ENCODE data around the gene RNF220. TPM values are rescaled to one million over a fixed set of nuclear protein-coding genes. Genes with fewer than 3 reads are reported as not detected.

The RNF220 gene
- total RNA-seq, 2 donors from 2014 or later, result 86.8 to 92.1 TPM

- H3K27me3 Mint-ChIP-seq (ENCODE audit: low read depth), result peaks cover 43% of the 10 kb centered on the region
- peaks cover 24% of the 10 kb centered on the region for H3K4me1 Mint-ChIP-seq (ENCODE audit: low read depth)
- no peak overlapping the region for H3K27ac Mint-ChIP-seq
- ATAC-seq (replicated peaks in 1 of 2) (no peak), DNase-seq (no peak)
- H3K4me3 Mint-ChIP-seq, result no peak overlapping the region
- no peaks in the 10 kb centered on the region for H3K36me3 Mint-ChIP-seq (ENCODE audit: insufficient read depth in 2 of 2)
- H3K9me3 Mint-ChIP-seq, result no peaks in the 10 kb centered on the region
Measured at GRCh38 chr1:44514673-44515072, 109.6 kb downstream of the RNF220 start.

GRCh38 chr1:44515416-44515815 is 110.4 kb downstream of the RNF220 start:
- Mint-ChIP-seq H3K27me3 (ENCODE audit: low read depth) (peaks cover 36% of the 10 kb centered on the region), H3K27ac (no peak overlapping the region), H3K9me3 (no peaks in the 10 kb centered on the region), H3K36me3 (ENCODE audit: insufficient read depth in 2 of 2) (no peaks in the 10 kb centered on the region), H3K4me1 (ENCODE audit: low read depth) (peaks cover 23% of the 10 kb centered on the region), H3K4me3 (no peak overlapping the region)
- DNase-seq (no peak), ATAC-seq (replicated peaks in 1 of 2) (no peak)

DNA sequence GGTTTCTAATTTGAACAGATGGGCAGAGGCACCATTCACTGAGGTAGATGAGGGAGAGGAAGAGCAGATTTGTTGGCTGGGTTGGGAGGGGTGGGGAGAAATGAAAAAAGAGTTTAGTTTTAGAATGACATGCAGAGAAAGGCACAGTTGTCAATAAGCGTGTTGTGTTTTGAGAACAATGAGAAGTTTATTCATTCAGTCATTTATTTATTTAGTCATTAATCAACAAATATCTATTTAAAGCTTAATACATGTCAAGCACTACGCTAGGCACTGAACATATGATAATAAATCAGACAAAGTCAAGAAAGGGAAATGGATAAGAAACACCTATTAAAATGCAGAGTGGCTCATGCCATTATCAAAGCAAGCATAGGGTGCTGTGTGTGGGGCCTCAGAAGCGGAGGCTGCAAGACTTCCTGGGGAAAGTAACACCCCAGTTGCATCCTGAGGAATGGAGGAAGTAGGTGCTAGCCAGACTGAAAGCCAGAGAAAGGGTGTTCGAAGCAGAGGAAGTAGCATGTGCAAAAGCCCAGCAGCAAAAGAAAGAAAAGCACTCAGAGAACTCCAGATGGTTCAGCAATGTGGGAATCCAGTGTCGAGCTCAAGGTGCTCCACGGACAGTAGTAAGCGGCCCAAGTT is 114.1 kb downstream of the RNF220 start:
- no peak for ATAC-seq (replicated peaks in 1 of 2)
- Mint-ChIP-seq H3K4me1 (ENCODE audit: low read depth) (no peaks in the 10 kb centered on the region), H3K9me3 (no peaks in the 10 kb centered on the region), H3K36me3 (ENCODE audit: insufficient read depth in 2 of 2) (no peaks in the 10 kb centered on the region), H3K4me3 (no peak overlapping the region), H3K27ac (no peak overlapping the region), H3K27me3 (ENCODE audit: low read depth) (peaks cover 27% of the 10 kb centered on the region)
- no peak for DNase-seq

- H3K9me3 Mint-ChIP-seq, result no peaks in the 10 kb centered on the region
- H3K27me3 Mint-ChIP-seq (ENCODE audit: low read depth), result peaks cover 10% of the 10 kb centered on the region
- no peaks in the 10 kb centered on the region for H3K4me1 Mint-ChIP-seq (ENCODE audit: low read depth)
- ATAC-seq (replicated peaks in 1 of 2), result no peak
- DNase-seq, result no peak
- no peak overlapping the region for H3K27ac Mint-ChIP-seq
- H3K4me3 Mint-ChIP-seq, result no peak overlapping the region
- no peaks in the 10 kb centered on the region for H3K36me3 Mint-ChIP-seq (ENCODE audit: insufficient read depth in 2 of 2)
Measured at GRCh38 chr1:44521378-44522080, 116.5 kb downstream of the RNF220 start.

DNA sequence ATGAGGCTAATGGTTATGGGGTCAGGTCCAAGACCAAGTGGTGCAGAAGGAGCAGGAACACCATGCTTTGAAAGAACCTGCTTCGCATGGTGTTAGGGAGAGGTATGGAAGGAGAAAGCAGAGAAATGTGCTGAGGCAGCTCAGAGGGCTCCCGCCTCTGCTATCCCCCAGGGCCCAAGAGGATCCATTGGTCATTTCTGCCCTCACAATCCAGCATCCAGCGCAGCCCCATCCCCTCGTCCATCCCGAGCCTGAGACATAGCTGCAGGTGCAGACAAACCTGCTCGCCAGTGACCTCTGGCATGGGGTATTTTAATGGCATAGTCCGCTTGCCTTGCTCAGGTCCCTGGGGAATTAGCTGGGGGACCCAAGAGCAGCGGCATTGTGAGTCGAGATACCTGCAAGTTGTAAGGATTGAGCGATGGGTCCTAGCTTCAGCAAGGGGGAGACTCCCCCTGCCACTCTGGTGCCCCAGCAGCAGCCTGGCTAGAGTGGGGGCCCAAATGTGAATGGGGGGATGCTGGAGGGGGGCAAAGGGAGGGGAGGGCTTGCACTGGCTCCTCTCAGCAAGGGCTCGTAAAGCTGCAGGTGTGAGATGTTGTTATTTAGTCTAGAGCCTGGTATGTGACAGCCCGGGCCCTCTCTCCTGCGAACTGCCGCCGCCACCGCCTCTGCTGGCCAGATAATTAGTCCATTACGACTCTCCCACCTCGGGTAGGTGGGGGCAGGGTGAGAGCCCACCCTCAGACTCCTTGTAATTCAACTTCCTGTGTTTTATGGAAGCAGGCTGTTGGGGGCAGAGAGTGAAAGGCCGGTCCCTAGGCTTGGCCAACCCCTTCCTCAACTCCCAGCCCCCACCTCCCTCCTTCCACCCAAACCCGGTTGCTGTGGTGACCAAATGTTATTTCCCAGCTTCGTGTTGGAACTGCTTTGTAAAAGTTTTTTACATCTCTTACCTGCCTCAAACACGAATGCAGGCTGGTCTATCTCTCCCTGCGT is 118.8 kb downstream of the RNF220 start:
- no peaks in the 10 kb centered on the region for H3K9me3 Mint-ChIP-seq
- H3K4me3 Mint-ChIP-seq, result no peak overlapping the region
- H3K27ac Mint-ChIP-seq, result no peak overlapping the region
- H3K4me1 Mint-ChIP-seq (ENCODE audit: low read depth), result no peaks in the 10 kb centered on the region
- H3K27me3 Mint-ChIP-seq (ENCODE audit: low read depth), result no peaks in the 10 kb centered on the region
- no peaks in the 10 kb centered on the region for H3K36me3 Mint-ChIP-seq (ENCODE audit: insufficient read depth in 2 of 2)
- DNase-seq (no peak), ATAC-seq (replicated peaks in 1 of 2) (no peak)

DNA sequence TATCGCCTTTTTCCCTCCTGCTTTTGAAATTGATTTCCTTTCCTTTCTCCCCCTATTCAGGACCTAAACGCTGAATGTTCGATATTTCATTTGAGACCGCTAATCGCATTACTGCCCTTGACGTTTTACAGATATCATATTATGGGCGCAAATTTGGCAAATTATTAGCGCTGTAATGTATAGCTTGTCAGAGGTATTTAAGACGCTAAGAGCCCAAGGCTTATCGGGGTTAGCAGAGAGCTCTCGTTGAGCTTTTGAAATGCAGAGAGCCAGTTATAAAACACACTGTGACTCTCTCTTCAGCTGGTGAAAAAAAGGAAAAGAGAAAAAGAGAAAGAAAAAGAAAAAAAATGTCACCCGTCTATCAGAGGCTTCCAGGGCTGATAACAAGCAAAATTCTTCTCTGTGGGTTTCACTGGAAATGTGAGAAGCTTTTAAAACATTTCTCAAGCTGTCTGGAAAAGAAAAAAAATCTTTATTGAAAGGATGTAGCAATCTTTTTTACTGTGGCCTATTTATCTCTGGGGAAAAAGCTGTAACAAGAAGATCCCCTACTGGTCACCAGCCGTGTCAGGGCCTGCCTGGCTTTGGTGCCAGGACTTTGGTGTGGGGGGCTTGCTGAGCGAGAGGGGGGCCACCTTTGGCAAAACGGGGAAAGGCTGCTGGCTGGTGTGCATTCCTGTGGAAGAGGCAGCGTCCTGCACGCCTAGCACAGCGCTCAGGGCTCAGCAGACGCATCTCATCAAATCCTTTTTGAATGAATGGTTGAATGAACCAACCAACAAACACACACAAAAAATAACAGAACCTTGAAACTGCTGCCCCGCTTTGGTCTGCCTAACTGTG is 119.8 kb downstream of the RNF220 start:
- Mint-ChIP-seq H3K4me1 (ENCODE audit: low read depth) (no peaks in the 10 kb centered on the region), H3K4me3 (no peak overlapping the region), H3K36me3 (ENCODE audit: insufficient read depth in 2 of 2) (no peaks in the 10 kb centered on the region), H3K27me3 (ENCODE audit: low read depth) (no peaks in the 10 kb centered on the region), H3K9me3 (no peaks in the 10 kb centered on the region), H3K27ac (no peak overlapping the region)
- ATAC-seq (replicated peaks in 1 of 2), result no peak
- DNase-seq, result no peak

- no peak overlapping the region for H3K27ac Mint-ChIP-seq
- no peaks in the 10 kb centered on the region for H3K9me3 Mint-ChIP-seq
- H3K4me3 Mint-ChIP-seq, result no peak overlapping the region
- H3K27me3 Mint-ChIP-seq (ENCODE audit: low read depth), result no peaks in the 10 kb centered on the region
- no peak for ATAC-seq (replicated peaks in 1 of 2)
- no peaks in the 10 kb centered on the region for H3K4me1 Mint-ChIP-seq (ENCODE audit: low read depth)
- H3K36me3 Mint-ChIP-seq (ENCODE audit: insufficient read depth in 2 of 2), result no peaks in the 10 kb centered on the region
- DNase-seq, result no peak
Measured at GRCh38 chr1:44526295-44527073, 121.4 kb downstream of the RNF220 start.

DNA sequence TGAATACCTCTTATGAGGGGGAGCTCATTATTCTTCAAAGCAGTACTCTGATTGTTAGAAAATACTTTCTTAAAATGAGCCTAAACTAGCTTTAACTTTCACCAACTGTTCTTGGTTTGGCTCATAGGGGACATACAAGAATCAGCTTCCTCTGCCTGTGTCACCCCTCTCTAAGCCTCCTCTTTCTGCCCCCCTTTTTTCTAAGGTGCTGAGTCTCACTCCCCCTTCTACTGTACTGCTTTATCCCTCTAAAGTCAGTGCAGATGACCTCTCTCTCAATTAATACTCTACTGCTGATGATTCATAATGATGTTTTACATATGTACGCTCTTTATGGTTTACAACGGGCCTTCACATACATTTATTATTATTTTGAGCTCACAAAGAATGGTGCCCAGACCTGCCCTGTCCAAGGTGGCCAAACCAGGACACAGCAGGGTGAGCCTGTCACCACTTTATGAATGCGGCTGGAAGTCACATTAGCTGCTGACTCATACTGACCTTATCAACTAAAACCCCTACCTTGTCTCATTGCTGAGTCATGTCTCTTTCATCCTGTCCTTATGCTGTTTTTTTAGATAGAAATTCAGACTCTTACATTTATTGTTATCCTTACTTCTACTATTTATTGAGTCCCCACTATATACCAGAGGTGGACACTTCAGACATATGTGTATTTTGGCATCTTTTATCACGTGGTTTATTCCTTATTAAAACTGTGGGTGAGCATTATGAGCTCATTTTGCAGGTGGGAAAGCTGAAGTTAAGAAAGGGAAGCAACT is 126.9 kb downstream of the RNF220 start:
- no peaks in the 10 kb centered on the region for H3K9me3 Mint-ChIP-seq
- DNase-seq (peak; percentile 7 to 15), ATAC-seq (replicated peaks in 1 of 2) (peak; percentile 62 to 92)
- H3K27ac Mint-ChIP-seq, result peak overlapping the region; percentile 1
- peaks cover 9% of the 10 kb centered on the region for H3K4me1 Mint-ChIP-seq (ENCODE audit: low read depth)
- H3K36me3 Mint-ChIP-seq (ENCODE audit: insufficient read depth in 2 of 2), result no peaks in the 10 kb centered on the region
- H3K27me3 Mint-ChIP-seq (ENCODE audit: low read depth), result no peaks in the 10 kb centered on the region
- peak overlapping the region in 1 of 2 donors; percentile 68 for H3K4me3 Mint-ChIP-seq

DNA sequence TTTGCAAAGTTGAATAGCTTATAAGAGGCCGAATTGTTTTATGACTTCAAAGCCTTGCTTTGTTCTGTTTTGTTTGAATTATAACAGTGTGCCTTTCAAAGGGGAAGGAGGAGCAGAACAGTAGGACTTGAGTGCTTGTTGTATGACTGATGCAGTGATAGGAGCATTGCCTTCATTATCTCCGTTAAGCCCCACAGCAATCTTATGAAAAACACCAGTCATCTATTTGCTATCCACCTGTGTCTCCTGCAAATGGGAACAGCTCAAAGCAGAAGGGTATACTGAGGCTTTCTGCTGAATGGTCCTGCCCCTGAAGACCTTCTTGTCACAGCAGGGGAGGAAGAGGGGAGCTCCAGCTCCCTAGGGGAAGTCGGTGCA is 127.5 kb downstream of the RNF220 start:
- H3K9me3 Mint-ChIP-seq, result no peaks in the 10 kb centered on the region
- H3K4me3 Mint-ChIP-seq, result no peak overlapping the region
- H3K36me3 Mint-ChIP-seq (ENCODE audit: insufficient read depth in 2 of 2), result no peaks in the 10 kb centered on the region
- H3K27ac Mint-ChIP-seq, result no peak overlapping the region
- peaks cover 9% of the 10 kb centered on the region for H3K4me1 Mint-ChIP-seq (ENCODE audit: low read depth)
- ATAC-seq (replicated peaks in 1 of 2) (no peak), DNase-seq (no peak)
- H3K27me3 Mint-ChIP-seq (ENCODE audit: low read depth), result no peaks in the 10 kb centered on the region

DNA sequence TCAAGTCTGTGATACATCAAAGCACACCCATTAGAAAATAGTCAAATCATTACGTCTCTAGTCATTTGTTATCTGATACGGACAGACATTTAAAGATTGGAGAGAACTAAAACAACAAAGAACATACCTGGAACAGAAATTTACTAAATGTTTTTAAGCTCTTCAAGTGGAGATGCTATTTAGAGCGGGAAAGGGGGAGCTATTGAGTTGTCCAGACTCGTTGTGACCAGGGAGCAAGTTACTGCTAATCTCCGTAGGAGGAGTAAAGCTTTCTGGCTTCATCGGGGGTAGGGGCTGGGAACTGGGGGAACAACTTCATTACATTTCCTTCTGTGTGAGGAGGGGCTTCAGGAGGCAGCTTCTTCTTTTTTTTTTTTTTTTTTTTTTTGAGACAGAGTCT is 129.7 kb downstream of the RNF220 start:
- no peak overlapping the region for H3K27ac Mint-ChIP-seq
- H3K4me1 Mint-ChIP-seq (ENCODE audit: low read depth), result peaks cover 9% of the 10 kb centered on the region
- H3K27me3 Mint-ChIP-seq (ENCODE audit: low read depth), result no peaks in the 10 kb centered on the region
- H3K9me3 Mint-ChIP-seq, result no peaks in the 10 kb centered on the region
- no peaks in the 10 kb centered on the region for H3K36me3 Mint-ChIP-seq (ENCODE audit: insufficient read depth in 2 of 2)
- ATAC-seq (replicated peaks in 1 of 2) (no peak), DNase-seq (no peak)
- no peak overlapping the region for H3K4me3 Mint-ChIP-seq

- no peaks in the 10 kb centered on the region for H3K36me3 Mint-ChIP-seq (ENCODE audit: insufficient read depth in 2 of 2)
- peaks cover 3% of the 10 kb centered on the region for H3K27me3 Mint-ChIP-seq (ENCODE audit: low read depth)
- H3K4me3 Mint-ChIP-seq, result no peak overlapping the region
- no peaks in the 10 kb centered on the region for H3K9me3 Mint-ChIP-seq
- no peak for DNase-seq
- peaks cover 9% of the 10 kb centered on the region for H3K4me1 Mint-ChIP-seq (ENCODE audit: low read depth)
- no peak overlapping the region for H3K27ac Mint-ChIP-seq
- no peak for ATAC-seq (replicated peaks in 1 of 2)
Measured at GRCh38 chr1:44536357-44537209, 131.5 kb downstream of the RNF220 start.

Data from activated T-cell treated with anti-CD3 and anti-CD28 coated beads, Interleukin-2, amount 50 U/mL, for 72 hours (primary cell).